Stomach (tissue), 9 donors: Measurements from ENCODE around the gene MINK1. TPM values are rescaled to one million over a fixed set of nuclear protein-coding genes. Genes with fewer than 3 reads are reported as not detected.

Experiments used
- DNase-seq, 2 donors: peaks; one replicate each; pipeline versions ENCODE4 v3.0.0 to v3.0.0-alpha.2; 2013 to 2019
- H3K27ac ChIP-seq, 5 donors: fragments of 200-600 bp in 4 of 5; sonication (generic) in 4 of 5; one replicate each; pipeline ENCODE4 v1.5.1; 2013 to 2019; ENCODE audit warnings: mild to moderate bottlenecking in 1 of 5, moderate library complexity in 1 of 5
- H3K27me3 ChIP-seq, 3 donors: fragments of 200-600 bp; sonication (generic); one replicate each; pipeline ENCODE4 v1.5.1; 2017 to 2019; ENCODE audit warnings: mixed run types in 1 of 3
- H3K36me3 ChIP-seq, 4 donors: fragments of 200-600 bp; sonication (generic); 1 replicate in 3 of 4; 2 replicates in 1 of 4; pipeline ENCODE4 v1.5.1; 2016 to 2019
- H3K4me1 ChIP-seq, 4 donors: fragments of 200-600 bp; sonication (generic); one replicate each; pipeline ENCODE4 v1.5.1; 2016 to 2019
- H3K4me3 ChIP-seq, 4 donors: fragments of 200-600 bp; sonication (generic) in 3 of 4; one replicate each; pipeline ENCODE4 v1.5.1; 2016 to 2019; ENCODE audit warnings: mild to moderate bottlenecking in 1 of 4
- H3K9me3 ChIP-seq, 4 donors: fragments of 200-600 bp; sonication (generic); one replicate each; pipeline ENCODE4 v1.5.1; 2016 to 2019
- CTCF ChIP-seq, 7 experiments: fragments of 450-650 bp in 4 of 7; fragments of 200-600 bp in 3 of 7; sonication (generic) in 3 of 7; IDR thresholded peaks; one replicate each; pipeline ENCODE4 v1.5.1; 2016 to 2019; ENCODE audit warnings: antibody characterized with exemption in 7 of 7, control low read depth in 2 of 7, mild to moderate bottlenecking in 1 of 7
- EP300 ChIP-seq: sonication (generic); formaldehyde crosslinking; IDR thresholded peaks from one replicate; pipeline ENCODE4 v1.6.1; 2017; ENCODE audit warnings: antibody characterized with exemption
- POLR2A ChIP-seq, 4 donors: fragments of 450-650 bp; IDR thresholded peaks; one replicate each; pipeline ENCODE4 v1.6.1; 2016; ENCODE audit warnings: antibody characterized with exemption in 4 of 4, control low read depth in 2 of 4, mild to moderate bottlenecking in 1 of 4, moderate library complexity in 1 of 4
- POLR2AphosphoS5 ChIP-seq, 3 donors: sonication (generic); formaldehyde crosslinking; IDR thresholded peaks; one replicate each; pipeline ENCODE4 v1.6.1; 2016; ENCODE audit warnings: antibody characterized with exemption in 3 of 3
- WGBS, 5 donors: extraction: QIAGEN DNeasy Blood & Tissue Kit in 3 of 5; methylation state at CpG; one replicate each; pipeline versions ENCODE4 v1.1.5 to v1.1.7; 2013 to 2018; 5-methylcytosine and 5-hydroxymethylcytosine counted together
- intact Hi-C: fragments of 100-400 bp; cut with DNase I; formaldehyde crosslinking; loops from one replicate; pipeline ENCODE4 v1.15.1; 2023; ENCODE audit warnings: low total_unique reads
- polyA plus RNA-seq, 3 donors: library from polyadenylated mRNA; stranded (reverse); fragments of 200-250 nt; gene quantifications; one replicate each; pipeline ENCODE4 v1.2.3, GENCODE V29; 2013
- total RNA-seq, 5 donors: library from RNA; depleted of rRNA; stranded (reverse); fragments of >200 nt; gene quantifications; one replicate each; pipeline versions ENCODE4 v1.1.0 to v1.2.3, GENCODE V29; 2014 to 2016
- donor health status: healthy with polysubstance abuse.
- donor health status: Bipolar disorder and iron deficiency.
- donor health status: healthy.

MINK1 gene
- total and polyA plus RNA-seq, 8 donors: 24.6 to 230 (median 49.4) TPM

- Histone ChIP-seq H3K4me1 (peaks cover 24 to 90% (median 64%) of the 10 kb centered on the region in 4 donors), H3K4me3 (no peak overlapping the region), H3K9me3 (no peaks in the 10 kb centered on the region), H3K27ac (no peak overlapping the region), H3K36me3 (peaks cover 0 to 11% (median 4%) of the 10 kb centered on the region in 4 donors), H3K27me3 (no peaks in the 10 kb centered on the region)
- intact Hi-C loops: no loop called here
- TF ChIP-seq POLR2AphosphoS5 (IDR thresholded peaks at IDR 0.05) (no peak), POLR2A (IDR thresholded peaks at IDR 0.05) (no peak), EP300 (no peak), CTCF (IDR thresholded peaks at IDR 0.05) (no peak)
- no peak for DNase-seq
- 71 to 83% (median 78%) methylated on average over 3 of the region's 3 CpGs for WGBS, 5 donors
Measured at GRCh38 chr17:4838309-4838785, 5.2 kb downstream of the MINK1 start.

GRCh38 chr17:4839221-4839620 lies 6.1 kb downstream of the MINK1 start:
- peaks cover 21 to 93% (median 57%) of the 10 kb centered on the region in 4 donors for H3K4me1 ChIP-seq

DNA sequence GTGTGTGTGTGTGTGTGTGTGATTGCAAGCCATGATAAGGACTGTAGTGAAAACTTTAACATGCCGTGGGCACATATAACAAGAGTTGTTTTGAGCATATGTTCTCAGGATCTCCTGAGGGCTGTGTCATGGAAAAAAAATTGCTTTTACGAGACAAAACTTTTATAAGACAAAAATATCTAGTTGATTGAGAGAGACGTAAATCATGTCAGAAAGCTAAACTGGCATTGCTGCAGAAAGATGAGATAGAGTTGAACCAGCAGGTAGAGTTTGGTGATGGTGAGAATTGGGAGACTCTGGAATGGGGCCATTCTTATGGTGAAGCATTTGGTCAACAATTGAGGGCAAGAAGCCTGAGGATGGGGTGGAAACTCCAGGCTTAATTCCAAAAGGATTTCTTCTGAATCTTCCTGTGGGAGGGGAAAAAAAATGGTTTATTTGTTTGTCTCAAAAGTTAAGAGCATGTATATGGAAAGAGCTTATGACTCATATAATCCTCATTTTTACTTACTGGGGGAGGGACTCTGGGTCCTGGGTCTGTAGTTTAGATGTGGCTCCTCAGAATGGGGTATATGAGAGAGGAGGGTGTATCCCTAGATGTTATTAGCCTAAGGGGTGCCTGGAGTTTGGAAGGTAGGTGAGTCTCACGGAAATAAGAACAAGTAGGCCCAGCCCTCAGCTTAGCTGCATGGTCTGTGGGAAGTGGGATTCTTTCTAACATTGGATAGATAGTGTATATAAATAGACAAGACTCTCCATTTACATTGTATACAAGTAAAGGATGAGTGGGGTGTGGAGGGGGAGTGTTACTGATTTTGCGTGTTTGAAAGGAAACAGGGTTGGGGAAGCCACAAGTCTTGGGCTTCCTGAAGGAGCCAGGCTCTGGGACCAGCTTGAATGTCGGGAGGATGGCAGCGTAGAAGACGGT lies 7.1 kb downstream of the MINK1 start:
- DNase-seq: no peak

More at GRCh38 chr17:4839221-4839620, 6.1 kb downstream of the MINK1 start:
- Histone ChIP-seq H3K27ac (no peak overlapping the region), H3K36me3 (peaks cover 0 to 16% (median 4%) of the 10 kb centered on the region in 4 donors), H3K9me3 (no peaks in the 10 kb centered on the region), H3K27me3 (no peaks in the 10 kb centered on the region), H3K4me3 (no peak overlapping the region)
- DNase-seq: no peak
- intact Hi-C loops: no loop called here
- 79 to 89% (median 87%) methylated on average over 8 of the region's 8 CpGs for WGBS, 5 donors
- TF ChIP-seq POLR2A (IDR thresholded peaks at IDR 0.05) (no peak), POLR2AphosphoS5 (IDR thresholded peaks at IDR 0.05) (no peak)

DNA sequence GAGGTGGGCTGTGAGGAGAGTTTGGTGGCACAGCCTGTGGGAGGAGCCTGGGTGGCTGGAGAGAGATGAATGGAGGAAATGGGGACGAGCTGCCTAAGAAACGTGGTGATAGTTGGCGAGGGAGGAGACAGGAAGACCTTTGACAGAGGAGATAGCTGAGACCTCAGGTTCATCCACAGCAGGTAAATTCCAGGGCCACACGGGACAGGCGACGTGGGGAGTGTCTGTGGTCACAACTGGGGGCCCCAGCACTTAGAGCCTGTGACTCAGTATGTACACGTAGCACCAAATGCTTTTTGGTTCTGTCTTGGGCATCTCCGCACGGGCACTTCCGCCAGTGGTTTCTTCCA lies 7.7 kb downstream of the MINK1 start:
- Histone ChIP-seq H3K4me3 (no peak overlapping the region), H3K27me3 (no peaks in the 10 kb centered on the region)

More for the DNA sequence above, 7.1 kb downstream of the MINK1 start:
- WGBS, 5 donors: 66 to 85% (median 76%) methylated on average over 8 of the region's 8 CpGs
- intact Hi-C loops: no loop called here
- no peaks in the 10 kb centered on the region for H3K9me3 ChIP-seq
- H3K4me1 ChIP-seq: peaks cover 11 to 88% (median 46%) of the 10 kb centered on the region in 4 donors
- H3K36me3 ChIP-seq: peaks cover 0 to 16% (median 4%) of the 10 kb centered on the region in 4 donors
- H3K4me3 ChIP-seq: no peak overlapping the region
- TF ChIP-seq CTCF (IDR thresholded peaks at IDR 0.05) (no peak), EP300 (no peak), POLR2AphosphoS5 (IDR thresholded peaks at IDR 0.05) (no peak), POLR2A (IDR thresholded peaks at IDR 0.05) (no peak)
- no peaks in the 10 kb centered on the region for H3K27me3 ChIP-seq
- H3K27ac ChIP-seq: no peak overlapping the region

GRCh38 chr17:4842376-4842775 lies 9.2 kb downstream of the MINK1 start:
- Histone ChIP-seq H3K9me3 (no peaks in the 10 kb centered on the region), H3K4me3 (no peak overlapping the region)
- intact Hi-C loops: no loop called here

More for the DNA sequence above, 7.7 kb downstream of the MINK1 start:
- no peak for DNase-seq
- intact Hi-C loops: no loop called here
- no peak overlapping the region for H3K27ac ChIP-seq
- TF ChIP-seq EP300: no peak
- TF ChIP-seq POLR2AphosphoS5 (IDR thresholded peaks at IDR 0.05): no peak
- peaks cover 9 to 82% (median 44%) of the 10 kb centered on the region in 4 donors for H3K4me1 ChIP-seq
- H3K9me3 ChIP-seq: no peaks in the 10 kb centered on the region
- H3K36me3 ChIP-seq: peaks cover 0 to 16% (median 4%) of the 10 kb centered on the region in 4 donors
- 72 to 85% (median 80%) methylated on average over 9 to 10 of the region's 10 CpGs for WGBS, 5 donors

More at GRCh38 chr17:4842376-4842775, 9.2 kb downstream of the MINK1 start:
- peaks cover 0 to 16% (median 4%) of the 10 kb centered on the region in 4 donors for H3K36me3 ChIP-seq
- peaks cover 9 to 78% (median 37%) of the 10 kb centered on the region in 4 donors for H3K4me1 ChIP-seq
- WGBS, 5 donors: 89 to 99% (median 92%) methylated on average over 3 of the region's 3 CpGs
- no peak overlapping the region for H3K27ac ChIP-seq
- no peak for DNase-seq
- TF ChIP-seq POLR2AphosphoS5 (IDR thresholded peaks at IDR 0.05) (no peak), CTCF (IDR thresholded peaks at IDR 0.05) (no peak), POLR2A (IDR thresholded peaks at IDR 0.05) (no peak), EP300 (no peak)
- no peaks in the 10 kb centered on the region for H3K27me3 ChIP-seq
